ENCODE measurements around the gene TUBB4B.

The TUBB4B gene

GRCh38 chr9:137240841-137241489 is at the start of gene TUBB4B:
Gene TUBB4B, plus strand, starts transcription at chr9:137241287. Its CDS starts 74 bp downstream, at chr9:137241361.
- peak; percentile 94 for DNase-seq

DNA sequence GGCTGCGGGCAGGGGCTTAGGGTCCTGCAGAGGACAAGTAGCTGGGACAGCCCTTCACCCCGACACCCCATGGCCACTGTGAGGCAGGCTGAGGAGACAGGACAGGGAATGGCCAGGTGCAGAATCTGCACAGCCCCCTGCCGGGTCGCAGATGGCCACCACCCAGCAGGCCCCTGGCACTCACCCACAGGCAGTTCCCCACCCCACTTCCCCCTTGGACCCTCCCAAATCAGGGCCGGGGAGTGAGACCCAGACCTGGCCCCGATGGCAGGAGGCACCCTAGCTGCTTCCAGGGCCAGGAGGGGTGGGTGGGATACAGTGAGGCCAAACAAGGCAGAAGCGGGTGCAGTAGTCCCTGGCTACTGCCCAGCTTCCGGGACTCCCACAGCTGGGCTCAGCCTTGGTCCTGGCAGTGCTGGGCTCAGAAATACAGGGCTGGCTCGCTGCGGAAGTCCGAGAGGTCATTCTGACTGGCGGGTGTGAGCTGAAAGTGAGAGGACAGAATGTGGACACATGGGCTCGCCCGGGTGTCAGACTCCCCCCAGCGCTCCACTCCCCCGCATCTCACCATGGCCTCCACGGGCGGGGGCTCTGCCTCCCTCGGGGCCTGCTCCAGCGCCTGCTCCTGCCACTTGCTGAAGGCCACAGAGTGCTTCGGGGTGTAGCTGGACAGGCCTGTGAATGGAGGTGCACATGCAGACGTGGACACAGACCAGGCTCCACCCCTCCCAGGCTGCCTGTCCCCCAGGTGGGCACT is 49.2 kb upstream of the TUBB4B start:
- DNase-seq = no peak

GRCh38 chr9:137192448-137192780 is 48.7 kb upstream of the TUBB4B start:
- DNase-seq = no peak

GRCh38 chr9:137192859-137193258 is 48.2 kb upstream of the TUBB4B start:
- DNase-seq = no peak

DNA sequence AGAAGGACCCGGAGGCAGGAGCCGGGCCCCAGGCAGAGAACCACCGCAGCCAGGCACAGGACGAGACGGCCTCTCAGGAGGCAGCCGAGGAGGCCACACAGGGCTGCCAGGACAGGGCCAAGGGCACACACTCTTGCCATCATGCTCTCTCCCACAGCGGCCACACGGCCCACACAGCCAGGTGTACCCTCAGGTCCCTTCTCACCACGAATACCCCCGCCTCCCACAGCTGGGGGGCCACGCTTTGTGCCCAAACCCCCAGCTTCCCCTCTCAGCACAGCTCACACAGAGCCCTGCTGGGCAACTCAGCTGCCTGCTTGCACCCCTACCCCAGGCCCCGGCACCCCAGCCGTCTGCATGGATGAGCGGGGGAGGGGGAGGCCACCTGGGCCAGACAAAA is 47.3 kb upstream of the TUBB4B start:
- DNase-seq = no peak

DNA sequence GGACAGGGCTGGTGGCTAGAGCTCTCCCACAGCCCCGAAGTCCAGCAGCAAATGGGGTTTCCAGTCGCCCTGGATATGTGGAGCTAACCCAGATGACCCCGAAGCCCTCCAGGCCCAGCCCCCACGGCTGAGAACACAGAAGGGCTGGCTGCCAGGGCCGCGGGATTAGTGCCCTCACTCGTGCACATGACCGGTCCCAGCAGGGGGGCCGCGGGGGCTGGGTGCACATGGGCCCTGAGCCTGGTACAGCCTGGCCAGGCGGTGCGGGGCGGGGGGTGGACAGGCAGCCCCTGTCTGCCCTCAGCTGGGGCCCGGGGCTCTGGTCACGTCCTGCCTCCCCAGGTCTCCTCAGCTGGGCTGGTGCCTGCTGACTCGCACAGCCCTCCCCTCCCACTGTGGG is 46.7 kb upstream of the TUBB4B start:
- DNase-seq = no peak

GRCh38 chr9:137194909-137195308 is 46.2 kb upstream of the TUBB4B start:
- DNase-seq = no peak

DNA sequence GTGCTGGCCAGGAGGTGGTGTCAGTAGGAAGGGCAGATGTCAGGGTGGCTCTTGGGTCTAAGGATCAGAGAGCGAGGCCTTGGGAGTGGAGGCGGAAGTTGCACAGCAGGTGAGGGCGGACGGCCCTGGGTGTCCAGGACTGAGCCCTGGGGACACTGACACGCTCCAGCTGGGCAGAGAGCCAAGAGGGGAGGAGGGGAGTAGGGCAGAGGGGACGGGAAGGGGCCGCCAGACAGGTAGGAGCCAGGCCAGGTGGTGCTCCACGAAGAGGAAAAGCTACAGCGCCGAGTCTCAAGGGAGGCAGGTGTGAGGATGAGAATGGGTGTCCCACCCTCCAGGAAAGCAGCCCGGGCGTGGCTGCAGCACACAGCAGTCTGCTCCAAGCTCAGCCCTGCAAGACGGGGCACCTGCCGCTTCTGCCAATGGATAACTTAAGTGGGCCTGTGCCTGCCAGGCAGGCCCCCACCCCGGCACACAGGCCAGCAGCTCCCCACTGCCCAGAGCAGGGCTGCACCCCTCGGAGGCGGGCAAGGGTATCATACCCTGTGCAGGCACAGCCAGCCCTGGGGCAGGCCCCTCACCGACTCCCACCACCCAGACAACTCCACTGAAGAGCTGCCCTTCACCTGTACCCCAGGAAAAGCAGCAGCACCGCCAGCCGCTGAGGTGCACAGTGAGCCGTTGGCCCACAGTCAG is 45.4 kb upstream of the TUBB4B start:
- no peak for DNase-seq

DNA sequence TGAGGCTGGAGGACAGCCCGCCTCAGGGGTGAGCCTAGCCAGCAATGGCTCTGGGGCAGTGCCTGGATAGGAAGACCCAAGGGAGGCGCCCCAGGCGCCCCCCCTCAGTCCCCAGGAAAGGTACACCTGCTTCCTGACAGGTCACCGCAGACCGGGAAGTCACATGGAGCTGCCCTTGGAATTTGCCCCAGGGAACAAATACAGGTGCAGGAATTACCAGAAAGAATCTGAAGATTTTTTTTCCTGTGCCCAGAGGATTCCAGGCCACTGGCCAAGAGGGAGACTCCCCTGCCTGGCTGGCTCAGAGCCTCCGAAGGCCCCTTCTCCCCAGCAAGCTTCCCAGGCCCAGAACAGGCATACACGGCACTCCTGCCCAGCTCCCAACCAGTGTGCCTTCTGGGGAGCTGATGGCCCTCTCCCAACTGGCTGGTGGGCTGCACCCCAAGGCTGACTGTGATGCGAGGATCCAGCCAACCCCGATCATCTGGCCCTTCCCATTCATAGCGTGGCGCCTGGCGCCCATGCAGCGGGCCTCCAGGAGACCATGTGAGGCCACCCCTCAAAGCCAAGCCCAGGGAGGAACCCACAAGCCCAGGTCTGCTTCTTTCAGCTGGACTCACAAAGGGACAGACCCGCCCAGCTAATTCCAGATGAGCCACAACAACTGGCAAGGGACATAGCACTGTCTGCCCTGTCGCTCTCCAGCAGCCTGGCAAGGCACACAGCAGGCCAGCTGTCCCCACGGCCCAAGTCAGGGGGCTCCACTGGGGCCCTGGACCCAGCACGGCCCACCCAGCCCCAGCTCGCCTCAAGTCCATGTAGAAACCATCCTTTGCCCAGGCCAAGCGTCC is 42.8 kb upstream of the TUBB4B start:
- DNase-seq = no peak

DNA sequence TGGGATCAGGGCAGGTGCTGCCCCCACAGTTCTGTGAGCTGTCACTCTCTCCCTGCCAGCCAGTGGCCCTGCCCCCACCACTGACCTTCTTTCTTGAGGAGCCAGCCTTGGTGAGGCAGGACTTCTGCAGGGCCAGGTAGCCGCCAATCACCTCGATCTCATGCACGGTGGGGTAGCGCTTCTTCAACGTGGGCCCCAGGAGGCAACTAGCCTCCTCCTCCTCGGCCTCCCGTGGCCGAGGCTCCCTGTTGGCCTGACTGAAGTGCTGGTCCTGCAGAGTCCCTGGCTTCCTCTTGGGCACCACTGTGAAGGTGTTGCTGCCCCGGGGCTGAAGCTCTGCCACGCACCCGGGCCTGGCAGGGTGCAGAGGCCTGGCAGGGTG is 42.2 kb upstream of the TUBB4B start:
- no peak for DNase-seq

DNA sequence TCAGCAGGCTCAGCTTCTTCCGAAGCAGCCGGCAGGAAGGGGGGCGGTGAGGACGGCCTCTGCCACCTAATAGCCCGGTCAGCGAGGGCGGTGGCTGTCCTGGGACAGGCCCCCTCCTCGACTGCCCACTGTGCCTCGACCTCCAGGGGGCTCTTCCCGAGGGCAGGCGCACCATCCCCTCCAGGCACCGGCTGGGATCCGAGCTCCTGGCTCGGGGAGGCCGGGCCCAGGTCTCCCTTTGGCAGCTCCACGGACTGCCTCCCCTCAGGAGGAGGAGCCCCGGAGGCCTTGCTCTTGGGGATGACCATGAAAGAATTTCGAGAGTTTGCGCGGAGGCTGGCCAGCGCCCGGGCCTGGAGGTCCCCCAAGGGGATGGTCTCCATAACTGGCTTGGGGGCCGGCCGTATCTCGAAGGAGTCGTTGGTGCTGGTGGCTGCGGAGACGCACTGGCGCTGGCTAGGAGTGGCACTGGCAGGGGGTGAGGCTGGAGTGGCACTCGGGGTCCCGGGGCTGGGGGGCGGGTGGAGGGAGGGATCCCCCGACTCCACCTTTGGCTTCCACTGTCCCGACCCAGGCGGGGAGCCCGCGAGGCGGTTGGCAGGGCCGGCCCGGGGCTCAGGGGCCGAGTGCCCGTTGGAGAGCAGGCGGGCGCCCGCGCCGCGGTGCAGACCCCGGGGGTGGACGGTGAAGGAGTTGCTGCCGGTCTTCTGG is 41.5 kb upstream of the TUBB4B start:
- no peak for DNase-seq

DNA sequence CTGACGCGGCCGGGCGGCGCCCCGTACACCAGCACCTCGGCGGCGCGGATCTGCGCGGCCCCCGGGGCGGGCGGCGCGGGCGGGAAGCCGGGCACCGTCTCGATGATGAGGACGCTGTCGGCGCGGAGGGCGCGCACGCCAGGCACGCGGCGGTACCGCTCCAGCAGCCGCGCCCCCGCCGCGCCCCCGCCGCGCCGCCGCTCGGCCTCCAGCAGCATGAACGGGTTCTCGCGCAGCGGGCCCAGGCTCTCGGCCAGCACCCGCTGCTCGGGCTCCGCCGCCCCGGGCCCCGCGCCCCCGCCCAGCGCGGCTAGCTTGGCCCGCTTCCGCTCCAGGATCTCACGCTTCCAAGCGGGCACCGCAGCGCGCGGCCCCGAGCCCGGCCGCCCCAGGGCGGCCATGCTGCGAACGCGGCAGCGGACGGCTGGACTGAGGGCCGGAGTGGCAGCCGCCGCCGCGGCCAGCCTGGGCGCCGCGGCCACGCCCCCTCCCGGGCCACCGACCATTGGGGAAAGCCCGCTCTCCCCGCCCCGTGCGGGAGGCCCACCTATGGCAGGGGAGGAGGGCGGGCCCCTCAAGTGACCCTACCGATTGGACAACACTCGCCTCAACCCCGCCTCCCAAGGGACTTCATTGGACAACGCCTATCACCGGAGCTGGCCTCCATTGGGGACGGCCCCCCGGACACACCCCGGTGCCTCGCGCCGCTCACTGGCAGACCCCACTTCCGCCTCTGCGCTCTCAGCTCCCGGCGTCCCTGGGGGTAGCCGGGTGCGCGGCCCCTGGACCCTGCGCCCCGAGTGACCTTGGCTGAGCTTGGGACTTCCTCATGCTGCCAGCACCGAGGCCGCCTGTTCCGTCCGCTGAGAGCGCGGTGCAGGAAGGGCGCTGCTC is 40.5 kb upstream of the TUBB4B start, which contains the start of gene TPRN:
Gene TPRN (minus strand): TSS at position 431 of the 894 bp plus-strand sequence. CDS start 30 bp downstream, at position 401.
- peak; percentile 96 for DNase-seq

DNA sequence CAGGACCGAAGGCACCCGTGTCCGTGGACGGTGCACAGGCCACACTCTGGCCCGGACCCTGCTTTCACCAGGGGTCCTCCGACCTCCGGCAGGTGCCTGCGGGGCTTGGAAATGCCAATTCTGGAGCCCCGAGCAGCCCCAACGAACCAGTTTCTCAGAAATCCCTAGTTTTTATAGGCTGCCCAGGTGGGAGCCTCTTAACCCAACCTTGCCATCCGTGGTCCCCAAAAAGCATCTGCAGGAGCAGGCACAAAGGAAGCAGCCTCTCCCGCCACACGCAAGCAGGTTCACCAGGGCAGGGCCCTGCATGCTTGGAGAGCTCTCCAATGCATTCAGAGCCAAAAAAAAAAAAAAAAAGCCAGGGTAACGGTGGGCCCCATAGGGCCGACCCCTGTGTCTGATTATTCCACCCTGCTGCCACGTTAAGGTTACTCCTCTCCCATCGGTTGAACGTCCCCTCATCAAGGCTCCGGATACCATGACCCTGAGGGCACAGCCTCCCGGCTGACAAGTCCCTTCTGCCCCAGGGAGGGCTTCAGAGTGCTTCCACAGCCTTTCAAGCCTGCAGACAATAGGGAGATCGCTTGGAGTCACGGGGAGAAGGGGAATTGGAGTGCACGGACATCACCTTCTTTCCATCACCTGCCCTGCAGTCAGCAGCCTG is 39.8 kb upstream of the TUBB4B start:
- DNase-seq = no peak

DNA sequence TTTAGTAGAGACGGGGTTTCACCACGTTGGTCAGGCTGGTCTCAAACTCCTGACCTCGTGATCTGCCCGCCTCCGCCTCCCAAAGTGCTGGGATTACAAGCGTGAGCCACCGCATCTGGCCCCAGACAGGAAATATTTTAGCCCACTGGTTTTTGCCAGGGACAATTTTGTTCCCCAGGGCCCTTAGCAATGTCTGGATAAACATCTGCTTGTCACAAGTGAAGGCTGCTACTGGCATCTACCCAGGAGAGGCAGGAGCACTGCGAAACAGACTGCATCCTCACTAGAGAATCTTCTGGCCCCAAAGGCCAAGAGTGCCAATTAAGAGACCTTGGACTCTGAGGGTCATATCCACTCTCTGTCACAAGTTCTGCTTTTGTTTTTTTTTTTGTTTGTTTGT is 38.1 kb upstream of the TUBB4B start:
- no peak for DNase-seq

DNA sequence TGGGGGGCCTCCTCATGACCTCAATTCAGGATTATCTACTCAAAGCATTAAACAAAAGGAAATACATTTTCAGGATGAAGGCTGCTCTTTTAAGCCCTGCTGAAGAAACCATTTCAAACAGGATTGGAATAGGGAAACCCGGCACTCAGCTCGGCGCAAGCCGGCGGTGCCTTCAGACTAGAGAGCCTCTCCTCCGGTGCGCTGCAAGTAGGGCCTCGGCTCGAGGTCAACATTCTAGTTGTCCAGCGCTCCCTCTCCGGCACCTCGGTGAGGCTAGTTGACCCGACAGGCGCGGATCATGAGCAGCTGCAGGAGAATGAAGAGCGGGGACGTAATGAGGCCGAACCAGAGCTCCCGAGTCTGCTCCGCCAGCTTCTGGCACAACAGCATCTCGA is 36.4 kb upstream of the TUBB4B start:
- DNase-seq = no peak

DNA sequence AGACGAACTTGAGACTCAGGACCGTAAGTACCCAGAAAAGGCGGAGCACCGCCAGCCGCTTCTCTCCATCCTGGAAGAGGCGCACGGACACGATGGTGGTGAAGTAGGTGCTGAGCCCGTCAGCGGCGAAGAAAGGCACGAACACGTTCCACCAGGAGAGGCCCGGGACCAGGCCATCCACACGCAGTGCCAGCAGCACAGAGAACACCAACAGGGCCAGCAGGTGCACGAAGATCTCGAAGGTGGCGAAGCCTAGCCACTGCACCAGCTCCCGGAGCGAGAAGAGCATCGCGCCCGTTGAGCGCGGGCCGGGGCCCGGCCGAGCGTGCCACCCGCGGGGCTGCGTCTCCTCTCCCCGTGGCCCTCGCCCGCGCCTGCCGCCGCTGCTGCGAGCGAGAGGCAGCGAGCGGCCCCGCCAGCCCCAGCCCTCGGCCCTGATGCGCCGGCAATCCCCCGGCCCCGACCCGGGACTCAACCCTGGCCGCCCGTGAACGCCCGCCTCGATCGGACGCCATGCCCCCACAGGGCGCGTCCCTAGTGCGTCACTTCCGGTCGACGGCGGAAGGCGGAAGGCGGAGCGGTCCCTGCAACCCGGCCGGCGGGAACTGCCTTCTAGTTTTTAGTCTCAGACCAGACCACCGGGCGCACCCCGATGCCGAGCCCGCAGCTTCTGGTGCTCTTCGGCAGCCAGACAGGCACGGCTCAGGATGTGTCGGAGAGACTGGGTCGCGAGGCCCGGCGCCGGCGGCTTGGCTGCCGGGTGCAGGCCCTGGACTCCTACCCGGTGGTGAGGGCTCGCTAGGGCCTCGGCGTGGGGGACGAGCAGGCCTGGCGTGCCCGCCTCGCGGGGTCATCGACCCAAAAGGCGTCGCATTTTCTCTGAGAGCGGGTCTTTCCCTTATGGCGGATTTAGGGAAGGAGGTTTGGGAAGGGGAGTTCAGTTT is 35.7 kb upstream of the TUBB4B start, which contains the start of the genes NDOR1 and TMEM203:
Gene NDOR1 (plus strand): TSS at position 575 of the 944 bp plus-strand sequence. CDS start 78 bp downstream, at position 653.
Gene TMEM203 (minus strand): TSS at position 523 of the 944 bp plus-strand sequence. CDS start 234 bp downstream, at position 289.
- peak; percentile 93 for DNase-seq

DNA sequence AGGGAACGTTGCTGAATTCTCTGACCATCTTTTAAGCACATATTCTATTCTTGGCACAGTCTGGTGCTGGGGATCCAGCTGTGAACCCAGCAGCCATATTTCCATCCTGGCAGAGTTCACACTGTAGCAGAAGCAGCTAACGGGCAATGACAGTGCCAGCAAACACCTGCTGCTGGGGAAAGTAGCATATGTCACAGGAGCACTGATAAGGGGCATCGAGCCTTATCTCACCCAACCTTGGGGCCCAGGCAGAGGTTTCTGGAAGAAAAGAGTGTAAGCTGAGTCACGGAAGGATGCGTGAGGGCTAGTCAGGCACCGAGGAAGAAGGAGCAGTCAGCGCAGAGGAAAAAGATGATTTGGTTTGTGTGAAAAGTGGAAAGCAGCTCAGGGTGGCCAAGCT is 34.5 kb upstream of the TUBB4B start:
- DNase-seq = no peak

GRCh38 chr9:137211532-137211931 is 29.6 kb upstream of the TUBB4B start:
- no peak for DNase-seq

DNA sequence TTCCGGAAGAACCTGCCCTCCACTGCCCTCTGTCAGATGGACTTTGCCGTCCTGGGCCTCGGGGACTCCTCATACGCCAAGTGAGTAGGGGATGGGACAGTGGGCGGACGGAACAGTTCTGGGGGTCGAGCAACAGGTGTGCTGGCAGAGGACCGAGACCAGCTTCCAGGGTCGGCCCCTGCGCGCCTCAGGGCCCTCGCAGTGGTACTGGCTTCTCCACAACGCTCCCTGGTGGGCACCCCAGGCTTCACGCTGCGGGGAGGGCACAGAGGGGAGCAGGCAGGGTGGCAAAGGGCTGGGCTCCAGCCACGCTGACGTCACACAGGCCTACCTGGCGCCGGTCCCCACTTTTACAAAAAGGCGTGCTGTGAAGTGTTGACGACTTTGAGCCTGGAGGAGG is 28.6 kb upstream of the TUBB4B start:
- no peak for DNase-seq

Data from activated T-cell treated with anti-CD3 and anti-CD28 coated beads for 4 hours (primary cell).